ENCODE results near the gene SLTM.
"Not testable (repeated sequence)": the region's sequence is repeated elsewhere in the genome, so short reads cannot be mapped to it uniquely, and the experiment has no call there.

The SLTM gene

GRCh38 chr15:58918239-58918638, 15.2 kb downstream of the SLTM start:
- TF ChIP-seq POLR2A (IDR thresholded peaks at IDR 0.05; ENCODE audit: low read depth, low read length), result no peak
- FAIRE-seq, result no peak
- DNase-seq (ENCODE audit: insufficient read length, low spot score), result no peak

DNA sequence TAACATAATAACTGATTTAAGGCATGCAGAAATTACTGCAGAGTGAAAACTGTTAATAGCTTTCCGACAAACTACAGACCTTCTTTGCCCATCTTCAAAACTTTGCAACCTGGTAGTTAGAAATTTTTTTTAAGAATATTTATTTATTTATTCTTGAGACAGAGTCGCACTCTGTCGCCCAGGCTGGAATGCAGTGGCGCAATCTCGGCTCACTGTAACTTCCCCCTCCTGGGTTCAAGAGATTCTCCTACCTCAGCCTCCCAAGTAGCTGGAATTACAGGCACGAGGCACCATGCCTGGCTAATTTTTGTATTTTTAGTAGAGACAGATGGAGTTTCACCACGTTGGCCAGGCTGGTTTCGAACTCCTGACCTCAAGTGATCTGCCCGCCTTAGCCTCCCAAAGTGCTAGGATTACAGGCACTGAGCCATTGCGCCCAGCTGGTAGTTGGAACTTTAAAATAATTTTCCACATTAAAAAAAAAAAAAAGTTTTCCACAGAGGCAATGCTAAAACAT, 15.8 kb downstream of the SLTM start:
- FAIRE-seq; DNase-seq (ENCODE audit: insufficient read length, low spot score): not testable (repeated sequence)

DNA sequence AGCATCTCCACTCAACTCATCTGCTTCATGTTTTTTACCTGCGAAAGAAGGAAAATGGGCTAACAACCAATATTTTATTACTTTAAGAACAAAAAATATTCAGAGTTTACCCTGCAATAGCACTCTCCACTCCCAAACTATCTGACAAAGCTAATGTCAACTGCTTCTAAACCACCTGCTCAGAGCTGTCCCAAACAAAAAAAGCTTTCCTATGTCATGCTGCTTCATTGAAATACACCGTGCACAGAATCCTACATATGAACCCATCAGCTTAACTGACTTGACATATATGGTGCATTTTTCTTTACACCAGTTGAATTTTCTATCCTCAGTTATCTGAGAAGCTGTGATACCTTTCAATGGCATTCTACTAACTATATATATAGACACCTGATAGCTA, 16.5 kb downstream of the SLTM start:
- DNase-seq (ENCODE audit: insufficient read length, low spot score) (no peak), FAIRE-seq (no peak)
- no peak for TF ChIP-seq POLR2A (IDR thresholded peaks at IDR 0.05; ENCODE audit: low read depth, low read length)

DNA sequence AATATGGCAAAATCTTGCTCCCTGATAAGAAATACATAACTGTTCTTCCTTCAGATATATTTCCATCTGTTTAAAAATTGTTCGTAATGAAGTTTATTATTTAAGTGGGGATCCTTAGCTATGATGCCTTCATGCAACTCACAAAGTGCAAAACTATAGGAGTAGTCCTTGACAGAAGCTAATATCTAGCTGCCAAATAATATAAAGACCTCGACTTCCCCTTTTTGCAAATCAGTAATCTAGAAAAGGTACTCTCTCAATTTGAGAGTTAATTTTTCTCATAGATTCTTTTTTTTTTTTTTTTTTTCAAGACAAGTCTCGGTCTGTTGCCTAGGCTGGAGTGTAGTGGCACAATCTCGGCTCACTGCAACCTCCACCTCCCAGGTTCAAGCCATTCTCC, 23.0 kb downstream of the SLTM start:
- DNase-seq (ENCODE audit: insufficient read length, low spot score) (no peak), FAIRE-seq (no peak)
- TF ChIP-seq POLR2A (IDR thresholded peaks at IDR 0.05; ENCODE audit: low read depth, low read length), result no peak

- DNase-seq (ENCODE audit: insufficient read length, low spot score), result no peak
- TF ChIP-seq POLR2A (IDR thresholded peaks at IDR 0.05; ENCODE audit: low read depth, low read length), result no peak
- no peak for FAIRE-seq
Measured at GRCh38 chr15:58909616-58910015, 23.9 kb downstream of the SLTM start.

DNA sequence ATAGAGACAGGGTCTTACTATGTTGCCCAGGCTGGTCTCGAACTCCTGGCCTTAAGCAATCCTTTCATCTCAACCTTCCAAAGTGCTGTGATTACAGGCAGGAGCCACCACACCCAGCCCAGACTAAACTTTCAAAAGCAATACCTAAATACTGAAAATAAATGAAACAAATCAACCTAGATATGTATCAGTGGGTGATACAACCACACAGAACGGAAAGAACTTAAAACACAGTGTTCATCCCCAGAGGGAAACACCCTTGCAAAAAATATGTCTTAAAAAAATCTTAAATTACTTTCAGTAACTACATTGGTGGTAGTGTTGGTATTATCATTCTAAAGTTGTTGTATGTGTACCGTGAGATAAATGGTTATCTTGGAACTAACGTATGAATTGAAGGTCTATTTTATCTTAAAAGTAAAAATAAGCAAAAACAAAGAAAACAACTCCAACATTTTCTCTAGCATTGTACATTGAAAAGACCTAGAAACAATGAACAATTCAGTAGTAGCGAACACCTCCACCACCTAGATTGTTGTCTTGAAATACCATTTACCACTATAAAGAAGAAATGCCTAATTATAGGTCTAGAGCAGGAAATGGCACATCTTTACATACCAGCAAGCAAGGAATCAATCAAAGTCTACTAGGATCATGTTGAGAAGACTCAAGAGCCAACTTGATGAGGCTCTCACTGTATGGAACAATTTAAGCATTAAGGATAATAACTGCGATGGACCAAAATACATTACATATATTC, 24.7 kb downstream of the SLTM start:
- no peak for FAIRE-seq
- TF ChIP-seq POLR2A (IDR thresholded peaks at IDR 0.05; ENCODE audit: low read depth, low read length), result no peak
- no peak for DNase-seq (ENCODE audit: insufficient read length, low spot score)

- FAIRE-seq (no peak), DNase-seq (ENCODE audit: insufficient read length, low spot score) (no peak)
- no peak for TF ChIP-seq POLR2A (IDR thresholded peaks at IDR 0.05; ENCODE audit: low read depth, low read length)
Measured at GRCh38 chr15:58900631-58901030, 32.8 kb downstream of the SLTM start.

- TF ChIP-seq POLR2A (IDR thresholded peaks at IDR 0.05; ENCODE audit: low read depth, low read length), result no peak
- no peak for DNase-seq (ENCODE audit: insufficient read length, low spot score)
- FAIRE-seq, result no peak
Measured at GRCh38 chr15:58898150-58898680, 35.3 kb downstream of the SLTM start.

GRCh38 chr15:58889363-58889762, 44.1 kb downstream of the SLTM start:
- FAIRE-seq (no peak), DNase-seq (ENCODE audit: insufficient read length, low spot score) (no peak)
- TF ChIP-seq POLR2A (IDR thresholded peaks at IDR 0.05; ENCODE audit: low read depth, low read length), result no peak

DNA sequence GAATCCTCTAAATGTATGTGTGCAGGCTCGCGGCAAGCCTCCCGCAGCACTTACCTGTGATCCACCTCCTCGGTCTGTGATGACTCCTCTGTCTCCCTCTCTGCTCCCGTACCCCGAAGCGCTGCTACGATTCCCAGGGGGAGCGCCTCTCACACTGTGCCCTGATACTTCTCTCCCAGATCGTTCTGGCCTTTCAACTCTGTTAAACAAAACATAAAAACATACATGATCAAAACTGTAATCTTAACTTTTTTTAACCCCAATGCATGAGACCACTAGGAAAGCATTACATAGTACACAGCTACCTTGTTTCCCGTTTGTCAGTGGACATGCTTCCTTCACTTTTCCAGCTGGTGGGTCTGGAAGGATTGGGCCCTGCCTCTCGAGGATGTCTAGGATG, 46.6 kb downstream of the SLTM start:
- TF ChIP-seq POLR2A (IDR thresholded peaks at IDR 0.05; ENCODE audit: low read depth, low read length), result no peak
- DNase-seq (ENCODE audit: insufficient read length, low spot score) (no peak), FAIRE-seq (no peak)

DNA sequence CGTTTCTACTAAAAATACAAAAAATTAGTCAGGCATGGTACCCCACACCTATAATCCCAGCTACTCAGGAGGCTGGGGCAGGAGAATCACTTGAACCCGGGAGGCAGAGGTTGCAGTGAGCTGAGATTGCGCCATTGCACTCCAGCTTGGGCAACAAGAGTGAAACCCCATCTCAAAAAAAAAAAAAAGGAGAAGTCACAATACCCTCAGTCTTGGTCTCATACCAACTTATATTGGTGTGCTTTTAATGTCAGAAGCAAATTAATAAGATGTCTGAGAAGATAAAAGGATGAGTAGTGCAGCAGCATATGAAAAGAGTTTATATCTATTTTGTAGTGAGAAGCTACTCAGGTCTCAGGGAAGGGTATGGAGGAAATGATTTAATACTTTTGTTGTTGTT, 49.6 kb downstream of the SLTM start:
- not testable (repeated sequence) for DNase-seq (ENCODE audit: insufficient read length, low spot score); FAIRE-seq

DNA sequence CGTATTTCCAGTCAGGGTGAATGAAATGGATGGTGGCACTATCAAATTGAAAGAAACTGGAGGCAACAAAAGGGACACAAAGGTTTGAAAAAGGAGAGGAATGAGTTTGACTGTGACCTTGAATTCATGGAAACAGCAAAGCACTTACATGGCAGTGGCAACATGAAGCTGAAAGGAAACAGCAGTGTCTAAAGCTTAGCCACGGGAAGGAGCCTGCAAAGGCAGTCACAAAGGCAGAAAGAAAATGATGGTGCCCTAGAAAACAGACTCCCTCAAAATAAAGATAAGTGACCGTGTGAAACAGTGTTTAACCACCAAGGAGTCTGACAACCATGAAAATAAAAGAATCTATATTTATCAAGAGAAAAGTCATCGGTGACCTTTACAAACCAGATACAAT, 51.2 kb downstream of the SLTM start:
- no peak for TF ChIP-seq POLR2A (IDR thresholded peaks at IDR 0.05; ENCODE audit: low read depth, low read length)
- no peak for FAIRE-seq
- no peak for DNase-seq (ENCODE audit: insufficient read length, low spot score)

GRCh38 chr15:58880320-58880719, 53.2 kb downstream of the SLTM start:
- TF ChIP-seq POLR2A (IDR thresholded peaks at IDR 0.05; ENCODE audit: low read depth, low read length), result no peak
- no peak for FAIRE-seq
- DNase-seq (ENCODE audit: insufficient read length, low spot score), result no peak

GRCh38 chr15:58877999-58878825, 55.3 kb downstream of the SLTM start:
- FAIRE-seq, result no peak
- TF ChIP-seq POLR2A (IDR thresholded peaks at IDR 0.05; ENCODE audit: low read depth, low read length), result no peak
- DNase-seq (ENCODE audit: insufficient read length, low spot score), result no peak

Data from H54 (cell line).